ENCODE measurements around the gene CEMIP2. TPM values are rescaled to one million over a fixed set of nuclear protein-coding genes. Genes with fewer than 3 reads are reported as not detected.

The CEMIP2 gene
- total and polyA plus RNA-seq, 2 donors (not counting 3 experiments of a cell fraction or from before 2014, with no cell fraction given), result 41.6 to 44.3 TPM

GRCh38 chr9:71680189-71680980, 87.9 kb downstream of the CEMIP2 start:
- no peaks in the 10 kb centered on the region for H3K79me2 ChIP-seq (ENCODE audit: control insufficient read depth, insufficient read depth, low read length)
- CTCF ChIA-PET, result interaction anchor here (1.3 to 6.1 kb wide), 5 partner anchors 33 to 89 kb away, joined by 3 to 32 read pairs (median 5); no protein-coding TSS in a partner anchor
- peaks cover 12% of the 10 kb centered on the region for H3K4me1 ChIP-seq (ENCODE audit: control insufficient read depth, extremely low read depth, insufficient read depth, low read length)
- H3K27me3 ChIP-seq (ENCODE audit: control insufficient read depth in 2 of 2, insufficient read depth in 2 of 2, low read length in 2 of 2), result no peaks in the 10 kb centered on the region
- intact Hi-C loops (cut with micrococcal nuclease) (loop anchor here (2.0 kb wide), 1 partner anchor 34 kb away; no protein-coding TSS in a partner anchor), dilution Hi-C loops (cut with MboI; ENCODE audit: extremely low pct_ligation_motif_present, low sequenced_read_pairs) (no loop called here)
- no peak for TF ChIP-seq CTCF (IDR thresholded peaks at IDR 0.05; ENCODE audit: extremely low read depth in 1 of 2, insufficient read depth in 1 of 2, low read depth in 1 of 2, low read length in 2 of 2)
- no peak for TF ChIP-seq MAX (IDR thresholded peaks at IDR 0.05; ENCODE audit: insufficient read depth, insufficient read length)
- TF ChIP-seq POLR2AphosphoS5 (IDR thresholded peaks at IDR 0.05; ENCODE audit: insufficient read depth, low read depth, low read length), result no peak
- TF ChIP-seq FOS (IDR thresholded peaks at IDR 0.05; ENCODE audit: borderline replicate concordance, insufficient read depth, low read length), result no peak
- no peak for TF ChIP-seq GATA2 (IDR thresholded peaks at IDR 0.05; ENCODE audit: insufficient read depth, insufficient read length, low read depth, low read length)
- TF ChIP-seq EZH2 (IDR thresholded peaks at IDR 0.05; ENCODE audit: borderline replicate concordance, low read depth, low read length, severe bottlenecking), result no peak
- no peak for TF ChIP-seq POLR2A (IDR thresholded peaks at IDR 0.05; ENCODE audit: low read depth, low read length)
- TF ChIP-seq JUN (IDR thresholded peaks at IDR 0.05; ENCODE audit: borderline replicate concordance, insufficient read depth, insufficient read length, low read depth), result no peak
- TF ChIP-seq MYC (IDR thresholded peaks at IDR 0.05; ENCODE audit: low read depth, low read length), result no peak
- H2AFZ ChIP-seq (ENCODE audit: low read depth, low read length), result no peak overlapping the region
- H3K27ac ChIP-seq (ENCODE audit: insufficient read depth, low read depth, low read length), result no peak overlapping the region
- H4K20me1 ChIP-seq (replicated peaks; ENCODE audit: control insufficient read depth, extremely low read depth, insufficient read depth, low read length), result no peaks in the 10 kb centered on the region
- no TSS peak for BruUV-seq (replicated peaks)
- no peak for FAIRE-seq
- no peaks in the 10 kb centered on the region for H3K9me3 ChIP-seq (replicated peaks; ENCODE audit: control insufficient read depth, insufficient read depth, low read length)
- DNase-seq (ENCODE audit: low read depth, low spot score), result peak; percentile 57
- H3K9ac ChIP-seq (replicated peaks; ENCODE audit: extremely low read depth, insufficient read depth, low read length), result no peak overlapping the region
- no peaks in the 10 kb centered on the region for H3K36me3 ChIP-seq (ENCODE audit: control insufficient read depth in 2 of 2, extremely low read depth in 1 of 2, insufficient read depth in 2 of 2, low read length in 2 of 2)
- POLR2A ChIA-PET, result no interaction called here
- no peak overlapping the region for H3K4me3 ChIP-seq (replicated peaks in 1 of 3; ENCODE audit: insufficient read depth in 1 of 3, low read depth in 1 of 3, low read length in 3 of 3)
- H3K9me1 ChIP-seq (replicated peaks; ENCODE audit: control insufficient read depth, extremely low read depth, insufficient read depth, low read length), result no peaks in the 10 kb centered on the region
- H3K4me2 ChIP-seq (ENCODE audit: insufficient read depth, low read length), result no peak overlapping the region
